Left cardiac atrium (tissue), 4 donors: Measurements from ENCODE around the gene ZNF285. TPM values are rescaled to one million over a fixed set of nuclear protein-coding genes. Genes with fewer than 3 reads are reported as not detected.
A peak's percentile ranks its signal among the peaks of the same experiment; 100 is the strongest.
"Not testable (repeated sequence)": the region's sequence is repeated elsewhere in the genome, so short reads cannot be mapped to it uniquely, and the experiment has no call there.

Source experiments
- ATAC-seq, 2 donors: fragments of 200-7000 bp; cut with Tn5 transposase; one replicate each; pipeline ENCODE4 v1.9.1; 2020; ENCODE audit warnings: mild to moderate bottlenecking in 2 of 2, moderate library complexity in 2 of 2
- DNase-seq: peaks from one replicate; pipeline ENCODE4 v3.0.0-alpha.2; 2020
- intact Hi-C, 2 donors: fragments of 100-400 bp; cut with DNase I; formaldehyde crosslinking; loops; one replicate each; pipeline versions ENCODE4 v1.14.1 to v1.15.1; 2022 to 2023
- long read RNA-seq: library from polyadenylated mRNA; unstranded; transcript quantifications from one replicate; pipeline ENCODE4 v2.0.0, GENCODE V29; 2021
- total RNA-seq, 2 donors: library from RNA; stranded (reverse); fragmentation: NEBNext Ultra II Directional; extraction: Animal tissue kit (Norgen Biotek cat#: 25700); gene quantifications; one replicate each; pipeline ENCODE4 v1.2.1, GENCODE V29; 2021
- donor health status: DM: no; HTN: yes; CAD: no.
- donor health status: DM: no; HTN: yes; CAD: no; lungs with severe emphysema.
- donor health status: DM: yes; HTN: yes; CAD: no.
- donor health status: Dilated cardiomyopathy.

Gene ZNF285
- total RNA-seq: 1 to 10 TPM; 3.6 to 3.9 TPM
- long read RNA-seq, full-length matches to known transcripts: 1 of 1 reads
- long read RNA-seq, partial matches to known transcripts: 0 of 1 reads
- long read RNA-seq, other reads (novel, unspliced or antisense): 0 of 1 reads

DNA sequence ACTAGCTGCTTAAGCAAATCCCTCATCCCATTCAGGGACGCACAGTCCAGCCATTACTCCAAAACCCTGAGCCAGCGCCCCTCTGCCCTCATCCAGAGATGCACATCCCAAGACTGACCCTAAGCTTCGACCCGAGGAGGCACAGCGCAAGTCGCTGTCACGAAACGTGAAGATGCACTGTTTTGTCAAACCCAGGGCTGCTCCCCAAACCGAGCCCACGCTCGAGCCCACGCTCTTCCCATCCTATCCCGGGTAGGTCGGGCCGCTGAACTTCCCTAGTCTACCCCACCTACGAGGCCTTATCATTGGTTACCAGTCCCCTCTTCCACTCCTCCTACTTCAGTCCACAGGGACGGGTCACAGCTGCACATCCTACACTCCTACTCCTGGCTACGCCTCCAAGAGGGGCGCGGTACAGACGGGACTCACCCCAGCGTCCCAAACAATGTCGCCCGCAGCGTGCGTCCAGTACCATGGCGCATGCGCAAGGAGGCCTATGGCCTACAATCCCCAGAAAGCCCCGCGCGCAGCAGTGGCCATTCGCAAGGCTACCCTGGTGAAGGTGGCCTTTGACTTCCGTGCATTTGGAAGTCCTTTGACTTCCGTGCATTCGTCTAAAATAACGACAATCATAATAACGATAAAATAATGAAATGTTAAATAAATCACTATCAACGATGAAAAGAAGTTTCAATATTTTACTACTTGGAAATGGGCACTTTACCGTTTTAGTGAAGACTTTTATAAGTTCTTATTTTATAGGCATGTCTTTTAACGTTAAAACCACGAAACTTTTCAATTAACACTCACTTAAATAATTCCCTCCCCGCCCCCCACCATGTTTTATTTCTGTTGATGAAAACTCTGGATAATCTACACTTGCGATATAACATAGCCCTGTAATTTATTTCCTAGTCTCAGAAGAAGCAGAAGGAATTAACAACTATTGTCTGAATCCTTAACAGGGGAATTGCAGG is at the start of gene ZNF285:
Gene ZNF285 (minus strand): TSS at position 470 of the 977 bp plus-strand sequence. CDS start 4,395 bp downstream, outside the sequence.
- intact Hi-C loops: no loop called here
- DNase-seq (peak; percentile 98), ATAC-seq (peak; percentile 100)

DNA sequence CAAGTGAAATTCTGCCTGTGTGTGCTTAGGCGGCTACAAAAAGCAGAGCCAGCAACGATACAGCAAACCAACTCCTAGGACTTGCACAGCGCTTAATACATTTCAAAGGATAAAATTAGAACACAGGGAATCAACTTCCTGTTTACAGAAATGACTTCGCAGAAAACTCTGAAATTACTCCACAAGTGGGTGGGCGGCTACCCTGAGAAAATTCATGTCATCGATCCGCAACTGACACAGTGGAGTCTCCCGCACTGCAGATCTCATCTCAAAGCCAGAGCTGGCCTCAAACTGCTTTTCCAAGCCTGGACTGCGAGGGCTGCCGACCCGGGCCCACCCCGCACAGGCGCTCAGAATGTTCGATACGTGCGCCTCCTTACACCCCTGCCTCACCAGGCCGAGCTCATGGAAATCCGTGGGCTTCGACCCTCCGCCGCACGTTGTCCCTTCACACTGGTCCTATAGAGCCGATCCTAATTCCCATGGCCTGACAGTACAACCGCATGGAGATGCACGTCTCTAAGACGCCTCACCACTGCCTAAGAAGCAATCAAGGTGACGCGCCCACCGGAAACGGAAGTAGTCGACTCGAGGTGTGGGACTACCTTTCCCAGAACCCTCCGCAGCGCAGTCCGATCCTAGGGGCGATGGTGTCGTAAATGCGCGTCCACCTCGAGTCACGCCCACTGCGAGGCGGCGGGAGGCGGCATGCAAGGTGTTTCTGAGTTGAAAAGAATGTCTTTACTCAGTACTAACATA is 46.7 kb upstream of the ZNF285 start, which contains the start of gene ZNF229:
Gene ZNF229 (minus strand): TSS at position 557 of the 759 bp plus-strand sequence. CDS start 5,625 bp downstream, outside the sequence.
- intact Hi-C loops: no loop called here
- peak; percentile 99 to 100 for ATAC-seq

GRCh38 chr19:44438441-44438840 is 37.0 kb upstream of the ZNF285 start:
- no peak for ATAC-seq
- DNase-seq: no peak
- intact Hi-C loops: no loop called here

More for the DNA sequence above, 46.7 kb upstream of the ZNF285 start, which contains the start of gene ZNF229:
- DNase-seq: peak; percentile 94

- ATAC-seq: no peak
- intact Hi-C loops: no loop called here
- DNase-seq: no peak
Measured at GRCh38 chr19:44435441-44435840, 34.0 kb upstream of the ZNF285 start.

- intact Hi-C loops: no loop called here
- no peak for DNase-seq
- ATAC-seq: no peak
Measured at GRCh38 chr19:44430956-44431355, 29.5 kb upstream of the ZNF285 start.

DNA sequence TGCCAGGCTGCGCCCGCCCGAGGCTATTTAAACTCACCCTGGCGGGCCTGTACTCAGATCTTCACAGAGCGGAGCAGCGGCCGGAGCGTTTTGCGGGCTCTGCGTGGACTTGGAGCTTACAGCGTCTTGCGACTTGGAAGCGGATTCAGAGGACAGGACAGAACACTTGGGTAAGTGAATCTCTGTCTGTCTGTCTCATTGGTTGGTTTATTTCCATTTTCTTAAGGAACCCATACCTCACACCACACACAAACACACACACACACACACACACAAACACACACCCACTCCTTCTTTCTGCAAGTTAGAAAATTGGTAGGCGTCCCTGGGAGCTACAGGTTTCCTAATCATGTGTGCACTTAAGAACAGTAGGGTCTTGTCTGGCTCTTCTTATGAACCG is 14.1 kb upstream of the ZNF285 start:
- ATAC-seq, DNase-seq, intact Hi-C loops: not testable (repeated sequence)

DNA sequence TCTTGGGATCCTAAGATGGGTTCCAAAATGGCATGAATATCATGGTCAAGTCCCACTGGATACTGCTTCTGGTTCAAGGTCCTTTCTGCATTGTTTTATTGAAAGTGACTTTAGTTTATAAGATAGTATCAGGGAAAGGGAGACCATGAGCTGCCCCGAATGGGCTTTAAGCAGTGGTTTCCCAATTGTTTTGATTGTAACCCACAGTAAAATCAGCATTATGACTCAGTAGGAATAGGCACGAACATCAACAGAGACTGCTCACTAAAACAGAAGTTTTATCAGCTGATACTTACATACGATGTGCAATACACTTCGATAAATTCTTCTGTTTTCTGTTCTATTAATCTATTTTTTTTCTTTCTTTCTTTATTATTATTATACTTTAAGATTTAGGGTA is 12.1 kb downstream of the ZNF285 start:
- ATAC-seq, intact Hi-C loops, DNase-seq: not testable (repeated sequence)

- DNase-seq (no peak), ATAC-seq (no peak)
- intact Hi-C loops: no loop called here
Measured at GRCh38 chr19:44374789-44375188, 26.6 kb downstream of the ZNF285 start.

DNA sequence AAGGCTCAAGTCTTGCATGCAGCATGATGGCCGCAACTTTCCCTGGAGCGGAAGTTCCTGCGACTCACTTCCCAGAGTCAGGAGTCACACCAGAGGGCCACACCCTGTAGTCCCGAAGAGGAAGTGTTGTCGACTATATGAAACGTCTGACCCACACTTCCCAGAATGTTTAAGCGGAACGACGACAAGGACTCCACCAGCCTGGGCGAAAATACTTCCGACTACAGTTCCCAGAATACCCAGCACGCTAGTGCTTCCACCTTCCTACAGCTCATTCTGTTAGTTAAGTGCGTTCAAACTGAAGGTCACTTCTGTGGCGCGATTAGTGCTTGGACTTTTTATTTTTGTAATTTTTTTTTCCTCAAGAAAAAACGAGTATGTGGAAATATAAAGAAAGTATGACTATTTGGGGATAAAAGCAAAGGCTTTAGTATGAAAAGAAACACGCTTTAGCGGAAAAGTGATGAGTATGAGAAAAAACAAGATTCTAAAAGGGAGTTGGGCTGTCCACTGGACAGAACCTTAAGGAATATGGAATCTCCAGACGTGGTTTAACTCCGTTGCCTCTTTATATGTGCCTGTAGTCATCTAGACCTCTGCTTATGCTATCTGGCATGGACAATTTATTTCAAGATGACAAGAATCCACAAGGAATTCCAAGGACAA is 29.5 kb downstream of the ZNF285 start:
- no peak for ATAC-seq
- intact Hi-C loops: no loop called here
- no peak for DNase-seq

DNA sequence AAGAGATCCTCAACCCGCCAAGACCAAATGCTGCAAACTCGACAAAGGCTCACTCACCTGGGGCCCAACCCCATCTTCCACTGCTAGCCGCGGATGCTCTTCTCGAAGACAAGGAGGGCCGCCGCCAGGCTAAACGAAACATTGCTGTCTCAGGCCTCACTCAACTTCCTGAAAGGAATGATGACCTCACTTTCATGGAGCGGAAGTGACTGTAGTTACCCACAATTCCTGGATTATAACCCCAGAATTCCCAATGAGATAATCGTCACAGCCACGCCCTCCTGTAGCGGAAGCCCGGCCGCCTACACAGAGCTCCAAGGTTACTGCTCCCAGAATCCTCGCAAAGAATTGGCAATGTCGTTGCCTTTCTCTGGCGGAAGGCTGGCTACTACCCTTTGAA is 34.4 kb downstream of the ZNF285 start:
- intact Hi-C loops: no loop called here
- DNase-seq (no peak), ATAC-seq (peak in 1 of 2 donors; percentile 38)

DNA sequence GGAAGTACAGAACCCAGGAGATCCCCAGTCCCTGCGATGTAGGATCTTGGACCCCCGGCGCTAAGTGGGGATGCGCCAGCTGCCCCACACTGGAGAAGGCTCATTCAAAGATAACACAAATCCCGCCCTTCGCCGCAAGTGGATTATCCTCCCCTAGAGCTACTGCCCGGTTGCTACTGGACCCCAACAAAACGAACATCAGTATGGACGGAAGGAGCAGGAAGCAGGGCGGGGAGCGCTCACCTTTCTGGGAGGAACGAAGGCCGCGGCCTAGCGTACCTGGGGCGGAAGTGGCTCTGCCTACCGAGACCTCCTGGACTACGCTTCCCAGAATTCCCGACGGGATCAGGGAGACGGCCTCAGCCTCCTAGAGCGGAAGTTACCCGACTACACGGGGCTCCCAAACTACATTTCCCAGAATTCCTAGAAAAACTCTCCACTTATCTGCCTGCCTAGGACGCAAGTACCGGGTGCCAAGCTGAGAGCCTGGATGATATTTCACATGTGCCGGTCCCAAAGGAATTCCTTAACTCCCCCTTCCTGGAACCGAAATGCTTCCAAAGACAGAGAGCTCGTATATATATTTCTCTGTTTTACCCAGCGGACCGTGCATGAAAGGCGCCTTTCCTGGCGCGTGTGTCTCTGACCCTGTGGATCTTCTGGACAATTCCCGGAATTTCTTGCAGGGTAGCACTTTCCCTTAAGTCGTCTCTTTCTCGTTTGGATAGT is 44.9 kb downstream of the ZNF285 start, which contains the start of gene ZNF112:
Gene ZNF112 (minus strand): TSS at position 298 of the 729 bp plus-strand sequence. CDS start 16,141 bp downstream, outside the sequence.
- ATAC-seq (peak; percentile 100), DNase-seq (peak; percentile 89)
- intact Hi-C loops: no loop called here

GRCh38 chr19:44346556-44346955 is 54.9 kb downstream of the ZNF285 start:
- intact Hi-C loops: no loop called here
- DNase-seq (no peak), ATAC-seq (no peak)

GRCh38 chr19:44345959-44346358 is 55.4 kb downstream of the ZNF285 start:
- ATAC-seq (peak; percentile 47 to 76), DNase-seq (peak; percentile 19)
- intact Hi-C loops: no loop called here

DNA sequence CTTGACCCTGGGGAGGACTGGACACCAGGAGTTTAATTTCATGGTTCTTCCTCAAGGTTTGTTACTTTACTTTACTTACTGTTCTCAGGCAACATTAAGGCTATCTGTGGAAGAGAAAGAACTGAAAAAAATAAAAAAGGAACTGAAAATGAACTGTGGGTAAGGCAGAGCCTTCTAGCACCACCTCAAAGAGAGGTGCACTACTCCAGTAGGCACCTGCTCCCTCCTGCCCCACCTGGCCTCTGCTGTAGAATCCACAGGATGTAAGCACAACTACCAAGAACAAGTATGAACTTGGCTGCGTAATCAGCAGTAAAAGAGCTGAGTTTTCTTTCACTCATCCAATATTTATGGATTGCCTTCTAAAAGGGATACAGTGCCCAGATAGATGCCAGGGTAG is 57.2 kb downstream of the ZNF285 start:
- DNase-seq (no peak), ATAC-seq (no peak)
- intact Hi-C loops: no loop called here

DNA sequence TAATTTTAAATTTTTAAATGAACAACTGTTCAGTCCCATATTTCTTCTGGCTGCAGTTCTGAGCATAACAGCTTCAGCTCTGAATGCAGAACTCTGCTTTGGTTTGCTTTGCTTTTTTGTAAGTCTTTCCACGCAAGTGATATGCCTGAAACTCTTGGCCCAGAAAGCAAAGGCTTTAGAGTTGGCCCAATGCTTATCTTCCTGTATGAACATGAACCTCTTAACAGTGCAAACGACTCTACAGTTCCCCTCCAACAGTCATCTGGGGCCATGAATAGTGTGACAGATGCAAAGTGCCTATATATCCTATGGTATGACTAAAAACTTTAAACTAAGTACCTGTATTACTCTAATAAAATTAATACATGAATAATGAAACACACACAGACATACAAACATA is 59.6 kb downstream of the ZNF285 start:
- intact Hi-C loops: no loop called here
- no peak for DNase-seq
- no peak for ATAC-seq

DNA sequence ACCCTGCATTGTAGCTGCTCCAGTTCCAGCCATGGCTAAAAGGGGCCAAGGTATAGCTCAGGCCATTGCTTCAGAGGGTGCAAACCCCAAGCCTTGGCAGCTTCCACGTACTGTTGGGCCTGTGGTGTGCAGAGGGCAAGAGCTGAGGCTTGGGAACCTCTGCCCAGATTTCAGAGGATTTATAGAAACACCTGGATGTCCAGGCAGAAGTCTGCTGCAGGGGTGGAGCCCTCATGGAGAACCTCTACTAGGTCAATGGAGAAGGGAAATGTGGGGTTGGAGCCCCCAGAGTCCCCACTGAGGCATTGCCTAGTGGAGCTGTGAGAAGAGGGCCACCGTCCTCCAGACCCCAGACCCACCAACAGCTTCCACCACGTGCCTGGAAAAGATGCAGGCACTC is 66.8 kb downstream of the ZNF285 start:
- DNase-seq, ATAC-seq, intact Hi-C loops: not testable (repeated sequence)
